SK-N-SH treated with all-trans-retinoic acid at 6 μM for 48 hours (cell line): ENCODE data around the gene ZNF654.

Experiments used
- ATAC-seq: fragments of 200-7000 bp; cut with Tn5 transposase; 3 replicates; pipeline ENCODE4 v1.9.1; 2020; ENCODE audit warnings: mild to moderate bottlenecking, moderate library complexity
- ARNTL ChIP-seq: fragments of 450-650 bp; formaldehyde crosslinking; IDR thresholded peaks from 2 replicates; pipeline ENCODE4 v1.5.0; 2020; ENCODE audit warnings: low read depth, mild to moderate bottlenecking, moderate library complexity, borderline replicate concordance
- BACH2 ChIP-seq: fragments of 250-450 bp; sonication (Bioruptor Pico); IDR thresholded peaks from 2 replicates; pipeline ENCODE4 v1.9.0; 2021; ENCODE audit warnings: mild to moderate bottlenecking, borderline replicate concordance
- CSDC2 ChIP-seq: fragments of 250-450 bp; sonication (Bioruptor Pico); IDR thresholded peaks from 2 replicates; pipeline ENCODE4 v1.5.0; 2020; ENCODE audit warnings: mild to moderate bottlenecking, moderate library complexity
- ESRRG ChIP-seq: fragments of 250-450 bp; sonication (Bioruptor Pico); IDR thresholded peaks from 2 replicates; pipeline ENCODE4 v1.6.1; 2021; ENCODE audit warnings: mild to moderate bottlenecking
- GLIS3 ChIP-seq: fragments of 250-450 bp; sonication (Bioruptor Pico); IDR thresholded peaks from 2 replicates; pipeline ENCODE4 v1.5.0; 2020; ENCODE audit warnings: mild to moderate bottlenecking, moderate library complexity
- ISL1 ChIP-seq: fragments of 250-450 bp; sonication (Bioruptor Pico); IDR thresholded peaks from 2 replicates; pipeline ENCODE4 v2.1.2; 2022; ENCODE audit warnings: mild to moderate bottlenecking, moderate library complexity
- OSR1 ChIP-seq: fragments of 250-450 bp; sonication (Bioruptor Pico); IDR thresholded peaks from 2 replicates; pipeline ENCODE4 v1.8.0; 2022; ENCODE audit warnings: moderate library complexity, mild to moderate bottlenecking, inconsistent platforms
- PPARA ChIP-seq: fragments of 250-450 bp; sonication (Bioruptor Pico); IDR thresholded peaks from 2 replicates; pipeline ENCODE4 v1.5.0; 2020; ENCODE audit warnings: mild to moderate bottlenecking, borderline replicate concordance
- RARB ChIP-seq: fragments of 250-450 bp; sonication (Bioruptor Pico); IDR thresholded peaks from 2 replicates; pipeline ENCODE4 v1.8.0; 2021; ENCODE audit warnings: mild to moderate bottlenecking, moderate library complexity
- SNAI2 ChIP-seq: fragments of 250-450 bp; sonication (Bioruptor Pico); IDR thresholded peaks from 2 replicates; pipeline ENCODE4 v1.5.0; 2020; ENCODE audit warnings: mild to moderate bottlenecking, moderate library complexity
- TCF4 ChIP-seq: fragments of 250-450 bp; sonication (Bioruptor Pico); IDR thresholded peaks from 2 replicates; pipeline ENCODE4 v1.8.0; 2021; ENCODE audit warnings: mild to moderate bottlenecking, moderate library complexity, borderline replicate concordance
- ZFP3 ChIP-seq: fragments of 250-450 bp; sonication (Bioruptor Pico); IDR thresholded peaks from 2 replicates; pipeline ENCODE4 v1.5.0; 2020; ENCODE audit warnings: mild to moderate bottlenecking, moderate library complexity
- ZFP30 ChIP-seq: fragments of 450-650 bp; formaldehyde crosslinking; IDR thresholded peaks from 2 replicates; pipeline ENCODE4 v1.5.0; 2022; ENCODE audit warnings: mild to moderate bottlenecking, moderate library complexity
- ZNF565 ChIP-seq: fragments of 450-650 bp; formaldehyde crosslinking; conservative IDR thresholded peaks from 2 replicates; pipeline ENCODE4 v1.5.0; 2020; ENCODE audit warnings: low read depth, mild to moderate bottlenecking, moderate library complexity
- ZNF8 ChIP-seq: fragments of 450-650 bp; formaldehyde crosslinking; IDR thresholded peaks from 2 replicates; pipeline ENCODE4 v1.5.0; 2020; ENCODE audit warnings: mild to moderate bottlenecking, moderate library complexity
- TF ChIP-seq, protein P1 (sequence below): fragments of 250-450 bp; sonication (Bioruptor Pico); IDR thresholded peaks from 2 replicates; pipeline ENCODE4 v1.5.1; 2020; ENCODE audit warnings: low read depth, mild to moderate bottlenecking, moderate library complexity
- TF ChIP-seq, protein P2 (sequence below): fragments of 250-450 bp; sonication (Bioruptor Pico); IDR thresholded peaks from 2 replicates; pipeline ENCODE4 v1.5.0; 2020; ENCODE audit warnings: mild to moderate bottlenecking, moderate library complexity
- TF ChIP-seq, protein P3 (sequence below): fragments of 250-450 bp; sonication (Bioruptor Pico); IDR thresholded peaks from 2 replicates; pipeline ENCODE4 v1.8.0; 2020; ENCODE audit warnings: mild to moderate bottlenecking, moderate library complexity, borderline replicate concordance
- TF ChIP-seq, protein P4 (sequence below): fragments of 250-450 bp; sonication (Bioruptor Pico); IDR thresholded peaks from 2 replicates; pipeline ENCODE4 v1.5.1; 2021; ENCODE audit warnings: mild to moderate bottlenecking, moderate library complexity
- TF ChIP-seq, protein P5 (sequence below): fragments of 250-450 bp; sonication (Bioruptor Pico); IDR thresholded peaks from 2 replicates; pipeline ENCODE4 v1.8.0; 2021; ENCODE audit warnings: low read depth, mild to moderate bottlenecking, moderate library complexity, borderline replicate concordance

Gene ZNF654

DNA sequence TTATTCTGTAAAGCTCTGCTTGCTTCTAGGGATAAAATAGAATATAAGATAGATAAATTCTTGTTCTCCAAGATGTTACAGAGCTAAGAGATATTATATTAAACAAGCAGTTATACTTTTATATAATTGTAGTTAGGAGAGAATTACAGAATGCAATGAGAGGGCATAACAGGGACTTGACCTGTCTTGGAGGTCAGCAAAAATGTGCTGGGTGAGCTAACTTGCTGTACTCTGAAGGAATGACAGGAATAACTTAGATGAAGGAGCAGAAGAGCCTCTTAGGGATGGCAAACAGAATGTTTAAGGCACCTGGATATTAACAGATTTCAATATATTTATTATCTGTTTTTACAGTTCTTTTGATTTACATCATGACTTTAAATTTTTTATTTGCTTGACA, 33.2 kb downstream of the ZNF654 start:
- TF ChIP-seq RARB (CRISPR knock-in tag) = no peak
- ATAC-seq = no peak

DNA sequence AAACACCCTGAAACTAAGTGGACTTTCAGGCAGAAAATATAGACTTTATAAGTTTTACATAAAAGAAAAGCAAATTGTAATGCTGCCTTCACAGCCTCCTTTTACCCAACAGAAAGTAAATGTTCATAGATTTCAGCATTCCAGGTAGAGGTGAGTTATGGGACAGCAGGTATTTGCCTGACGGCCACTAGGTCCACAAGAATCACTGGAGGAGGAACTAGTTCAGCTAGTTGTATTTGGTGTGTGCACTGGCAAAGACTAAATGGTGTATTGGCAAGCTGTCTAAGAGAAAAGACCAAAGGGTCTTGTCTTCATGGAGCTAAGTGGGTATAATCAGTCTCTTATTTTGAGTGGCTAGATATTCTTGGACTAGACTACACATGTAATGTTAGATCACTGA, 34.2 kb downstream of the ZNF654 start:
- TF ChIP-seq OSR1 (CRISPR knock-in tag) = no peak
- TF ChIP-seq, protein P1, sequence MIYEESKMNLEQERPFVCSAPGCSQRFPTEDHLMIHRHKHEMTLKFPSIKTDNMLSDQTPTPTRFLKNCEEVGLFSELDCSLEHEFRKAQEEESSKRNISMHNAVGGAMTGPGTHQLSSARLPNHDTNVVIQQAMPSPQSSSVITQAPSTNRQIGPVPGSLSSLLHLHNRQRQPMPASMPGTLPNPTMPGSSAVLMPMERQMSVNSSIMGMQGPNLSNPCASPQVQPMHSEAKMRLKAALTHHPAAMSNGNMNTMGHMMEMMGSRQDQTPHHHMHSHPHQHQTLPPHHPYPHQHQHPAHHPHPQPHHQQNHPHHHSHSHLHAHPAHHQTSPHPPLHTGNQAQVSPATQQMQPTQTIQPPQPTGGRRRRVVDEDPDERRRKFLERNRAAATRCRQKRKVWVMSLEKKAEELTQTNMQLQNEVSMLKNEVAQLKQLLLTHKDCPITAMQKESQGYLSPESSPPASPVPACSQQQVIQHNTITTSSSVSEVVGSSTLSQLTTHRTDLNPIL = no peak
- TF ChIP-seq, protein P2, sequence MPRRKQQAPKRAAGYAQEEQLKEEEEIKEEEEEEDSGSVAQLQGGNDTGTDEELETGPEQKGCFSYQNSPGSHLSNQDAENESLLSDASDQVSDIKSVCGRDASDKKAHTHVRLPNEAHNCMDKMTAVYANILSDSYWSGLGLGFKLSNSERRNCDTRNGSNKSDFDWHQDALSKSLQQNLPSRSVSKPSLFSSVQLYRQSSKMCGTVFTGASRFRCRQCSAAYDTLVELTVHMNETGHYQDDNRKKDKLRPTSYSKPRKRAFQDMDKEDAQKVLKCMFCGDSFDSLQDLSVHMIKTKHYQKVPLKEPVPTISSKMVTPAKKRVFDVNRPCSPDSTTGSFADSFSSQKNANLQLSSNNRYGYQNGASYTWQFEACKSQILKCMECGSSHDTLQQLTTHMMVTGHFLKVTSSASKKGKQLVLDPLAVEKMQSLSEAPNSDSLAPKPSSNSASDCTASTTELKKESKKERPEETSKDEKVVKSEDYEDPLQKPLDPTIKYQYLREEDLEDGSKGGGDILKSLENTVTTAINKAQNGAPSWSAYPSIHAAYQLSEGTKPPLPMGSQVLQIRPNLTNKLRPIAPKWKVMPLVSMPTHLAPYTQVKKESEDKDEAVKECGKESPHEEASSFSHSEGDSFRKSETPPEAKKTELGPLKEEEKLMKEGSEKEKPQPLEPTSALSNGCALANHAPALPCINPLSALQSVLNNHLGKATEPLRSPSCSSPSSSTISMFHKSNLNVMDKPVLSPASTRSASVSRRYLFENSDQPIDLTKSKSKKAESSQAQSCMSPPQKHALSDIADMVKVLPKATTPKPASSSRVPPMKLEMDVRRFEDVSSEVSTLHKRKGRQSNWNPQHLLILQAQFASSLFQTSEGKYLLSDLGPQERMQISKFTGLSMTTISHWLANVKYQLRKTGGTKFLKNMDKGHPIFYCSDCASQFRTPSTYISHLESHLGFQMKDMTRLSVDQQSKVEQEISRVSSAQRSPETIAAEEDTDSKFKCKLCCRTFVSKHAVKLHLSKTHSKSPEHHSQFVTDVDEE (CRISPR knock-in tag) = no peak
- TF ChIP-seq, protein P3, sequence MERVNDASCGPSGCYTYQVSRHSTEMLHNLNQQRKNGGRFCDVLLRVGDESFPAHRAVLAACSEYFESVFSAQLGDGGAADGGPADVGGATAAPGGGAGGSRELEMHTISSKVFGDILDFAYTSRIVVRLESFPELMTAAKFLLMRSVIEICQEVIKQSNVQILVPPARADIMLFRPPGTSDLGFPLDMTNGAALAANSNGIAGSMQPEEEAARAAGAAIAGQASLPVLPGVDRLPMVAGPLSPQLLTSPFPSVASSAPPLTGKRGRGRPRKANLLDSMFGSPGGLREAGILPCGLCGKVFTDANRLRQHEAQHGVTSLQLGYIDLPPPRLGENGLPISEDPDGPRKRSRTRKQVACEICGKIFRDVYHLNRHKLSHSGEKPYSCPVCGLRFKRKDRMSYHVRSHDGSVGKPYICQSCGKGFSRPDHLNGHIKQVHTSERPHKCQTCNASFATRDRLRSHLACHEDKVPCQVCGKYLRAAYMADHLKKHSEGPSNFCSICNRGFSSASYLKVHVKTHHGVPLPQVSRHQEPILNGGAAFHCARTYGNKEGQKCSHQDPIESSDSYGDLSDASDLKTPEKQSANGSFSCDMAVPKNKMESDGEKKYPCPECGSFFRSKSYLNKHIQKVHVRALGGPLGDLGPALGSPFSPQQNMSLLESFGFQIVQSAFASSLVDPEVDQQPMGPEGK = no peak
- TF ChIP-seq, protein P4, sequence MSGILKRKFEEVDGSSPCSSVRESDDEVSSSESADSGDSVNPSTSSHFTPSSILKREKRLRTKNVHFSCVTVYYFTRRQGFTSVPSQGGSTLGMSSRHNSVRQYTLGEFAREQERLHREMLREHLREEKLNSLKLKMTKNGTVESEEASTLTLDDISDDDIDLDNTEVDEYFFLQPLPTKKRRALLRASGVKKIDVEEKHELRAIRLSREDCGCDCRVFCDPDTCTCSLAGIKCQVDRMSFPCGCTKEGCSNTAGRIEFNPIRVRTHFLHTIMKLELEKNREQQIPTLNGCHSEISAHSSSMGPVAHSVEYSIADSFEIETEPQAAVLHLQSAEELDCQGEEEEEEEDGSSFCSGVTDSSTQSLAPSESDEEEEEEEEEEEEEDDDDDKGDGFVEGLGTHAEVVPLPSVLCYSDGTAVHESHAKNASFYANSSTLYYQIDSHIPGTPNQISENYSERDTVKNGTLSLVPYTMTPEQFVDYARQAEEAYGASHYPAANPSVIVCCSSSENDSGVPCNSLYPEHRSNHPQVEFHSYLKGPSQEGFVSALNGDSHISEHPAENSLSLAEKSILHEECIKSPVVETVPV (CRISPR knock-in tag) = no peak
- TF ChIP-seq ZNF565 = no peak
- TF ChIP-seq TCF4 = no peak
- TF ChIP-seq ESRRG (CRISPR knock-in tag) = no peak
- TF ChIP-seq ARNTL (CRISPR knock-in tag) = no peak
- no peak for TF ChIP-seq ISL1
- TF ChIP-seq, all 23 proteins: peak for 0
- ATAC-seq = no peak

DNA sequence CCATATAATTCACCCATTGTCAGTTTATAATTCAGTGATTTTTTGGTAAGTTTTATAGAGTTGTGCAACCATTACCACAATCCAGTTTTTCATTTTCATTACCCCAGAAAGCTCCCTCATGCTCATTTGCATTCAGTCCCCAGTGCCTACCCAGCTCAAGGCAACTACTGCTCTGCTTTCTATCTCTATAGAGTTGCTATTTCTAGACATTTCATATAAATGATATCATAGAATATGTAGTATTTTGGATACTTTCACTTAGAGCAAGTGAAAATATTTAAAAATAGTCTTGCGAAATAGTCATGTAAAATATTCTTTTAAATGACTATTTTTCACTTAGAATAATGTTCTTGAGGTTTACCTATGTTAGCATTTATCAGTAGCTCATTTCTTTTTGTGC, 42.1 kb downstream of the ZNF654 start:
- ATAC-seq = no peak
- TF ChIP-seq SNAI2 (CRISPR knock-in tag) (no peak), ISL1 (no peak), ZNF8 (no peak), GLIS3 (CRISPR knock-in tag) (no peak), ZFP30 (CRISPR knock-in tag) (no peak), ZFP3 (CRISPR knock-in tag) (no peak), ZNF565 (no peak), CSDC2 (CRISPR knock-in tag) (no peak), PPARA (CRISPR knock-in tag) (no peak)
- TF ChIP-seq, protein P5, sequence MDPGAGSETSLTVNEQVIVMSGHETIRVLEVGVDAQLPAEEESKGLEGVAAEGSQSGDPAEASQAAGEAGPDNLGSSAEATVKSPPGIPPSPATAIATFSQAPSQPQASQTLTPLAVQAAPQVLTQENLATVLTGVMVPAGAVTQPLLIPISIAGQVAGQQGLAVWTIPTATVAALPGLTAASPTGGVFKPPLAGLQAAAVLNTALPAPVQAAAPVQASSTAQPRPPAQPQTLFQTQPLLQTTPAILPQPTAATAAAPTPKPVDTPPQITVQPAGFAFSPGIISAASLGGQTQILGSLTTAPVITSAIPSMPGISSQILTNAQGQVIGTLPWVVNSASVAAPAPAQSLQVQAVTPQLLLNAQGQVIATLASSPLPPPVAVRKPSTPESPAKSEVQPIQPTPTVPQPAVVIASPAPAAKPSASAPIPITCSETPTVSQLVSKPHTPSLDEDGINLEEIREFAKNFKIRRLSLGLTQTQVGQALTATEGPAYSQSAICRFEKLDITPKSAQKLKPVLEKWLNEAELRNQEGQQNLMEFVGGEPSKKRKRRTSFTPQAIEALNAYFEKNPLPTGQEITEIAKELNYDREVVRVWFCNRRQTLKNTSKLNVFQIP (CRISPR knock-in tag) = no peak
- TF ChIP-seq, protein P3 = no peak

DNA sequence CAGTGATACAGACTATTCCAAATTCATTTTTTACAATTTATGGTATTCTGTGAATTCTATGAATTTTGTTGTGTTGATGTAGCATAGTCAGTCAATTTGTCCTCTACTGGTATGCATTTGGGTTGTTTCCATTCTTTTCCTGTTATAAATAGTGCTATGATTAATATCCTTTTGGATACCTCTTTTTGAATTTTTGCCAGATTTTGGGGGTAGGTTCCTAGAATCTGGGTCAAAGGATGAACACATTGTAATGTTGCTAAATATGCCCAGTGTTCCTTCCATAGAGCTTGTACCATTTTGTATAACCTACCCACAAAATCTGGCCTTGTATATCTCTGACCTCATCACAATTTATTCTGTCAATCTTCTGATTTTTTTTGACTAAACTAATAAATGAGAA, 46.3 kb downstream of the ZNF654 start:
- no peak for ATAC-seq
- TF ChIP-seq PPARA (CRISPR knock-in tag) = no peak
- TF ChIP-seq TCF4 = no peak
- TF ChIP-seq BACH2 (CRISPR knock-in tag) = no peak
